ENCODE measurements around the gene TMEM242.

The TMEM242 gene

DNA sequence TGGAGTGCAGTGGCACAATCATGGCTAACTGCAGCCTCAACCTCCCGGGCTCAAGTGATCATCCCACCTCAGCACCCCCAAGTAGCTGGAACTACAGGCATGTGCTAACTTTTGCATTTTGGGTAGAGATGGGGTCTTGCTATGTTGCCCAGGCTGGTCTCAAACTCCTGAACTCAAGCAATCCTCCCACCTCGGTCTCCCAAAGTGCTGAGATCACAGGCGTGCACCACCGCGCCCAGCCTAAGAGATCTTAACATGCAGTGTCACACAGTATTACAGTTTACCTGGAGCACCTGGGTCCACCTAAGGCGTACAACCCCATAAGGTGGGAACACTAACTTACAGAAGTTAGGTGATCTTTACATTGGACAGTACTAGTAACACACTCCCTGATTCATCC, 29.5 kb downstream of the TMEM242 start:
- in situ Hi-C loops (cut with HindIII; ENCODE audit: low sequenced_read_pairs), result no loop called here

DNA sequence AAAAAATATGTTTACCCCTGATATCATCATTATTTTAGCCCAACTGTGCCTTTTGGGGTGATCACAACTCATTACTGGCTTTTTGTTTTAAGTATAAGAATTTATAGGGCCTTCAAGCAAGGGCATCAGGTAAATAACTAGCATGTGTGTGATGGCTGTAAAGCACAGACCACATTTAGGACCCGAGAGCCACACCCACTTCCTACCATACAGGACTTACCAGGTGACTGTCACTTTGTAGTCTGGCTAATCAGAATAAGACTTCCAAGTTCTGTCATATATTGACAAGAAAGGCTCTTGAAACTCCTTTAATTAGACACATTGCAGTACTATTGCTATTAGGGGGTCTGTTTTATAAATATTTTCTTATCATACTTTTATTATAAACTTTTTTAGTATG, 31.1 kb downstream of the TMEM242 start:
- TF ChIP-seq, protein P1, sequence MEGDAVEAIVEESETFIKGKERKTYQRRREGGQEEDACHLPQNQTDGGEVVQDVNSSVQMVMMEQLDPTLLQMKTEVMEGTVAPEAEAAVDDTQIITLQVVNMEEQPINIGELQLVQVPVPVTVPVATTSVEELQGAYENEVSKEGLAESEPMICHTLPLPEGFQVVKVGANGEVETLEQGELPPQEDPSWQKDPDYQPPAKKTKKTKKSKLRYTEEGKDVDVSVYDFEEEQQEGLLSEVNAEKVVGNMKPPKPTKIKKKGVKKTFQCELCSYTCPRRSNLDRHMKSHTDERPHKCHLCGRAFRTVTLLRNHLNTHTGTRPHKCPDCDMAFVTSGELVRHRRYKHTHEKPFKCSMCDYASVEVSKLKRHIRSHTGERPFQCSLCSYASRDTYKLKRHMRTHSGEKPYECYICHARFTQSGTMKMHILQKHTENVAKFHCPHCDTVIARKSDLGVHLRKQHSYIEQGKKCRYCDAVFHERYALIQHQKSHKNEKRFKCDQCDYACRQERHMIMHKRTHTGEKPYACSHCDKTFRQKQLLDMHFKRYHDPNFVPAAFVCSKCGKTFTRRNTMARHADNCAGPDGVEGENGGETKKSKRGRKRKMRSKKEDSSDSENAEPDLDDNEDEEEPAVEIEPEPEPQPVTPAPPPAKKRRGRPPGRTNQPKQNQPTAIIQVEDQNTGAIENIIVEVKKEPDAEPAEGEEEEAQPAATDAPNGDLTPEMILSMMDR (IDR thresholded peaks at IDR 0.05; ENCODE audit: low read depth, low read length, missing control alignments), result no peak
- no peak overlapping the region for H3K4me3 ChIP-seq (ENCODE audit: low read depth, low read length)
- in situ Hi-C loops (cut with HindIII; ENCODE audit: low sequenced_read_pairs), result no loop called here
- no peak for DNase-seq (ENCODE audit: low read depth)

More for the DNA sequence above, 29.5 kb downstream of the TMEM242 start:
- no peak overlapping the region for H3K4me3 ChIP-seq (ENCODE audit: low read depth, low read length)
- TF ChIP-seq, protein P1 (IDR thresholded peaks at IDR 0.05; ENCODE audit: low read depth, low read length, missing control alignments), result no peak
- DNase-seq (ENCODE audit: low read depth), result no peak

DNA sequence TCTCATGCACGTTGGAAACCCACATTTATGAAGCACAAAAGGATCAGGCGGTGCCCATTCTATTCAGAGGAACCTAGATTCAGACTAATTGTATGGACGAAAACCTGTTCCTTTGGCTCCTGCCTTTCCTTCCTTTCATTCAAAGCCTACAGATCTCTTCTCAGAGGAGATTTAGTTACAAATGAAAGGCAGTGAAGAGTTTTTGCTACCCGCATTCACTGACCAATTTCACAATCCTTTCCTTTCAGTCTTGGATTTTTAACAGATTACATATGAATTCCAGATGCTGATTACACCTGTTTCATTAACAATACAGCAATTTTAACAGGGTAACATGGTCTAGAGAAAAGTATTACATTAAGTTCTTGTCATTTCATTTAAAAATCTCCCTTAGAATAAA, 32.0 kb downstream of the TMEM242 start:
- no peak for DNase-seq (ENCODE audit: low read depth)
- TF ChIP-seq, protein P1 (IDR thresholded peaks at IDR 0.05; ENCODE audit: low read depth, low read length, missing control alignments), result no peak
- no peak overlapping the region for H3K4me3 ChIP-seq (ENCODE audit: low read depth, low read length)
- in situ Hi-C loops (cut with HindIII; ENCODE audit: low sequenced_read_pairs), result no loop called here

DNA sequence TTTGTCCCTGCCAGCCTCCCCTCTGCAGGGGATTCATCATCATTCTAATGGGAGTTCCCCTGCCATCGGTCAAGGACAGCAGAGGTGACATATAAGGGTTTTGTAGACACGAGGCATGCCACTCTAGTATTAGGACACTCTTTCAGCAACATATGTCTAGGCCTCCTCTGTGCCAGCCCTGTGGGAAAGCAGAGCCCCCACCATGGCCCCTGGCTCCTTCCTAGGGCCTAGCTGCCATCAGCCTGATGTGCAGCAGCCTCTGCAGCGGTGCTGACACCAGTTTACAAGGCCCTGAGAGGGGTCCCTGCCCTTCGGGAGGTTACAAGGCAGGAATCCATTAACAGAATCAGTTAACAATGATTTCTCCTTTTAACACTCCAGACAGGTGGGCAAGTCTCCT, 32.5 kb downstream of the TMEM242 start:
- H3K4me3 ChIP-seq (ENCODE audit: low read depth, low read length), result no peak overlapping the region
- in situ Hi-C loops (cut with HindIII; ENCODE audit: low sequenced_read_pairs), result no loop called here
- no peak for DNase-seq (ENCODE audit: low read depth)
- TF ChIP-seq, protein P1 (IDR thresholded peaks at IDR 0.05; ENCODE audit: low read depth, low read length, missing control alignments), result no peak

DNA sequence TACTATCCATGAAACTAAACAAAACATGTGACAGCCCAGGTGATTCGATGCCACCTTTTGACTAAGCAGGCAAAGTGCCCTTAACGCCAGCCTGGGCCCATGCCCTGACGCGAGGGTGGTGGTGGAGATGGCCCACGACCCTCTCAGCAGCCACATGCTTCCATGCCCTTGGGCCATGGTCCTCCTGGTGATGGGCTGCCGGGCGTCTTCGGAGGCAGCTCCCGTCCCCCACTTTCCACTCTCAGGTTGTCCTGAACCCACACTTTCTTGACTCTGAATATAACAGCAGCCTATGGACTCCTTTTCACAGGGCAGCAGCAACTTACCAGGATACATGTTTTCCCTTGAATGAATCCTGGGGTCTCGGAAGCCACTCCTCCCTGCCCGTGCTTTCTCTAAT, 33.6 kb downstream of the TMEM242 start:
- TF ChIP-seq, protein P1 (IDR thresholded peaks at IDR 0.05; ENCODE audit: low read depth, low read length, missing control alignments), result no peak

DNA sequence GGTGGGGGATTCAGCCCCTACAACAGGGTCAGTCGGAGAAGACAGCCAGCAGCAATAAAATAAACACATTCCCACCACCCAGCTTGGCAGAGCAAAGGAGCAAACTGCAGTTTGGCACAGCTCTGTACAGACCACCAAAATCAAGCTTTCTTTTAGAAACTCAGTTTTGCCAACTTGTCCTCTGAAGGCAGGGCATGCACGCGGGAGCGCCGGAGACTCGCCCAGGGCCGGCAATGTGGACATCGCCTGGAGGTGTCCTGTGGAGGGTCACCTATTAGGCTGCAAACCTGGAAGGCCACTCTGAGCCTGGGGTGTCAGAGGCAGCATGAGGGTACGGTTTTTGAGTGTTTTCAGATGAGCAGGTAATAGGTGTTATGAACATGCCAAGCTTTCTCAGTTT, 34.7 kb downstream of the TMEM242 start:
- H3K4me3 ChIP-seq (ENCODE audit: low read depth, low read length), result no peak overlapping the region
- TF ChIP-seq, protein P1 (IDR thresholded peaks at IDR 0.05; ENCODE audit: low read depth, low read length, missing control alignments), result no peak
- in situ Hi-C loops (cut with HindIII; ENCODE audit: low sequenced_read_pairs), result no loop called here
- no peak for DNase-seq (ENCODE audit: low read depth)

More for the DNA sequence above, 33.6 kb downstream of the TMEM242 start:
- in situ Hi-C loops (cut with HindIII; ENCODE audit: low sequenced_read_pairs), result no loop called here
- no peak overlapping the region for H3K4me3 ChIP-seq (ENCODE audit: low read depth, low read length)
- DNase-seq (ENCODE audit: low read depth), result no peak

DNA sequence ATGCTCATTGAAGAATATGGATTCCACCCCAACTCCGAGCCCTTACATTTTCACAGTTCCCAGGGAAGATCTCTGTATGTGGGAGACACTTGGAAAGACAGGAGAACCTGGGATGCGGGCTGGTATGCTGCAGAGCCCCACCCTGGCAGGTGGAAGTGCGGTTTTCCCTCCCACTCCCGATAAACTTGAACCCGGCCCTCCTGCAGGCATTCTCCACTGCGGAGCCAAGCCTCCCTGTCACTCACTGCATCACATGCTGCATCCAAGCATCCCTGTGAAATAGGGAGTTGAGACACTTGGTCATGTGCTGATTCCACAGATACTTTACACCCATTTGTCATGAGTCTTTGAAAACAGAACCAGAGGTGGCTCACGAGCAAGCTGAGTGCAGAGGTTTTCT, 35.4 kb downstream of the TMEM242 start:
- TF ChIP-seq, protein P1 (IDR thresholded peaks at IDR 0.05; ENCODE audit: low read depth, low read length, missing control alignments), result no peak
- DNase-seq (ENCODE audit: low read depth), result no peak
- in situ Hi-C loops (cut with HindIII; ENCODE audit: low sequenced_read_pairs), result no loop called here

More for the DNA sequence above, 35.4 kb downstream of the TMEM242 start:
- H3K4me3 ChIP-seq (ENCODE audit: low read depth, low read length), result no peak overlapping the region
